Anterior cingulate cortex (tissue), 58 donors: ENCODE data around the gene BPIFB4.
"Not testable (repeated sequence)": the region's sequence is repeated elsewhere in the genome, so short reads cannot be mapped to it uniquely, and the experiment has no call there.

Source experiments
- DNase-seq, 58 donors: peaks; one replicate each; lab custom pipeline; 2025; lab: John Stamatoyannopoulos, UW

BPIFB4 gene

DNA sequence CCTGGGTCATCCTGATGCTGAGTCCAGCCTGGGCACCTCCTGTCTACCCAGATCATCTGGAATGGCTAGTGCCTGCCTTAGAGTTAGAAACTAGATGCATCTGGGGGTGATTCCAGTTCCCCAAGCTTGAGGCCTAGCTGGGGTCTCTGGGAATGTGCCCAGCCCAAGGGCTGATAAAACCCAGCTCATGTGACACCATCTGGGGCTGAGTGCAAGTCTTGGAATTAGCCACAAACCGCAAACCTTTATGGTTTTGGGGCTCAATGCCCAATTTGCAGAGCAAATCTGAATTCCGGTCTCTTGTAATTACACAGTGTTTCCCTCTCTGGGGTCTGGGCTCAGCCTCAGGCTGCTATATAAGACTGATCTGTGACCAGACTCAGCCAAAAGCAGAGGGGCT, at the start of gene BPIFB4:
Gene BPIFB4 (plus strand): TSS at position 385 of the 400 bp plus-strand sequence. CDS start 1,884 bp downstream, outside the sequence.
- no peak for DNase-seq

DNA sequence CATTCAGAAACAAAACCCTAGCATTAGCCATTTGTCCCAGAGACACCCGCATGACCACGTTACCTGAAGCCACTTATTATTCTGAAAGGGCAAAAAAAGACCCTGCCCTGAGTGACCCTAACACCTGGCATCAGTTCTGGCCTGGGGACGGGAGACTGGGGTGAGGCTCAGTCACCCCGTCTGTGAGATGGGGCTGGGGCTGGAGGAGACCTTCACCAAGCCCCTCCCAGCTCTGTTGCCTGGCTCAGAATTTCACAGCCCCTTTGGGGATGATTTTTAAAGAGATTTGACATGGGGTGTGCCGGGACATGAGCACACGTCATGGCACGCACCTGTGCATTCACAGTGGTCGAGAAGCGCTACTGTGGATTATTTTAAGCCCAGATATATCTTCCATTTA, 49.4 kb upstream of the BPIFB4 start:
- no peak for DNase-seq

DNA sequence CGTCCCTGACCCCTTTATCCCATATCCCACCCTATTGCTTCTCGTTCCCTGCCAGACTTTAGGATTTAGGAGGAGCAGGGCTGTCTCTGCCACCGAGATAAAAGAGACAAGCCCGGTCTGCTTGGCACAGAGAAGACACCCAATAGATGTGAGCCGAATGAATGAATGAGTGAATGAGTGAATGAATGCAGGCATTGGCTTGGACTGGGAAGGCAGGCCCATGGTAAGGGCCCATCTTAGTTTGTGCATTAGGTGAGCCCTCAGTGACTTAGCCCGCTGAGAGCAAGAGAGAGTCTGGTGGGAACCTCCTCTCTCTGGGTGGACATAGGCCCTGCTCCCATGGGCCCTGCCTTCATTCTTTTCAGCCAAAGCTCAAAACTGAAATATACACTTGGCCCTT, 48.9 kb upstream of the BPIFB4 start:
- no peak for DNase-seq

DNA sequence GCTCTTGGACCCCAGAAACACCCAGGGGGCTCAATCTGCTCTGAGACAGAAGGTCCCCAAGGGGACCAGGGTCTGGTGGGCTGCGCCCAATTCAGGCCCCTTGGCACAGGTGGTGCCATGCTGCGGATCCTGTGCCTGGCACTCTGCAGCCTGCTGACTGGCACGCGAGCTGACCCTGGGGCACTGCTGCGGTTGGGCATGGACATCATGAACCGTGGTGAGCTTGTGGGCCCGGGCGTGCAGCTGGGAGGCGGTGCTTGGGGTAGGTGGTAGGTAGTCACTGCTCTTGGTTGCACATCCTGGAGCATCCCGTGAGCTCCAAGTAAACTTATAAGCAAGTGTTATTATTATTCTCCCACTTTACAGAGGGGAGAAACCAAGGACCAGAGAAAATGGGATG, 47.9 kb upstream of the BPIFB4 start, which contains the start of gene BPIFB6:
Gene BPIFB6 (plus strand): TSS at position 118 of the 400 bp plus-strand sequence. CDS start 0 bp downstream, at position 118.
- no peak for DNase-seq

DNA sequence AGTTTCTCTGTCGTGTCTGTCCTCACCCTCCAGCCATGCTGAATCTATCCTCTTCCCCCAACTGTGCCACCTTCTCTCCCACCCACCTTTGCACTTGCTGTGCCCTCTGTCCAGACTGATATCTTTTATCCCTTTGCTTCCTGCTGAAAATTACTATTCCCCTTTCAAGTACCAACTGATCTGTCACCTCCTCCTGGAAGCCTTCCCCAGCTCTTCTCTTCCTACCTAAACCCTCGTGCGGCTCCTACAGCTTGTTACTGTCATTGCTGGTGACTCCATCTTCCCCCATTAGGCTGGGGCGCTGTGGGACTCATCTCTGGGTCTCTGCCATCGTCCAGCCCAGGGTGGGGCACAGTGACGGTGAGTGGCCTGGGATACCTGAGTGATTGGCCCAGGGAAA, 46.9 kb upstream of the BPIFB4 start:
- no peak for DNase-seq

DNA sequence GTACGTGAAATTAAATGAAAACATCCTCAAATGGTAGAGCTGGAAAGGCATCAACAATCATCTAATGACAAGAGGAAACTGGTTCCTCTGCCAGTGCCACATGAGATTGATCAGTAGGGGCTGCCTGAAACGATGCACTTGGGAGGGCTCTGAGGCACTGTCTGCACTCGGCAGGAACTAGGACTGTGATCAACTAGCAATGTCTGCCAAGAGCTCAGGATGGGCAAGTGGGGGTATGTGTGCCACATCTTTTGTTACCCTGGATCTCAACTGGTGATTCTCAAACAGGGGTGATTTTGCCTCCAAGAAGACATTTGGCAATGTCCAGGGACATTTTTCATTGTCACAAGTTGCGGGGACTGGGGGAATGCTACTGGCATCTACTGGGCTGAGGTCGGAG, 46.1 kb upstream of the BPIFB4 start:
- no peak for DNase-seq

DNA sequence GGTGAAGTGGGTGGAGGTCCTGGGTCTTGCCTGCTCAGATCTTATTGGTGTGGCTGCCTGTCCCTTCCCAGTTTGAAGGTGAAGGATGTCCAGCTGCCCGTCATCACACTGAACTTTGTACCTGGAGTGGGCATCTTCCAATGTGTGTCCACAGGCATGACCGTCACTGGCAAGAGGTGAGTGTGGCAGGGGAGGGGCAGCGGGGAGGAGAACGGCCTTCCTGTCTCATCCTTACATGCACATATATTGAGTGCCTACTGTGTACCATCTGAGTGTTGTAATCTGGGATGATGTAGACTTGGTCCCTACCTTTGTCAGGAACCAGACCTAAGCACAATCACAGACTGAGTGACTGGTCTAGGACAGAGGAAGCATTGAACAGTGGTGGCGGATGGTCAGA, 45.3 kb upstream of the BPIFB4 start:
- no peak for DNase-seq

DNA sequence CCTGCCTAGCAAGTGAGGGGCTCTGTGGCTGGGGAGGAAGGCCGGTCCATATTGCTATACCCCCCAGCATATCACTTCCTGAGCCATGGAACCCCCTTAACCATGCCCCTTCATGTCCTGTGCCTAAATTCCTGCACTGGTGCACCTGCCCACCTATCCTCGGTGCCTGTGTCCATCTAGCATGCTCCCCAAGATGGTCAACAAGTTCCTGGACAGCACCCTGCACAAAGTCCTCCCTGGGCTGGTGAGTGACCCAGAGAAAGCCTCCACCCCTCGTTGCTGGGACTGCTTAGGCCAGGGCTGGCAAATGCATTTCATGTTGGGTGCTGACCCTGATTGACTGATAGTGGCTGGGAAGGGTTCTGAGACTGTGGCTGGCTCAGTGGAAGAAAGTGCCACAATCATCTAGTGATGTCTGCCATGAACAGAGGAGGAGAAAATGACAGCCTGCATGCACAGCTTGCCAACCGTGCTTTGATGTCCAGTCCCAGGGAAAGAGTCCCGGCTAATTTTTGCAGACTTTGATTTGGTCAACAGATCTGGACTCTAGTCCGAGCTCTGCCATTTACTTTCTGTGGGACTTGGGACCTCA, 44.4 kb upstream of the BPIFB4 start:
- DNase-seq, result no peak

DNA sequence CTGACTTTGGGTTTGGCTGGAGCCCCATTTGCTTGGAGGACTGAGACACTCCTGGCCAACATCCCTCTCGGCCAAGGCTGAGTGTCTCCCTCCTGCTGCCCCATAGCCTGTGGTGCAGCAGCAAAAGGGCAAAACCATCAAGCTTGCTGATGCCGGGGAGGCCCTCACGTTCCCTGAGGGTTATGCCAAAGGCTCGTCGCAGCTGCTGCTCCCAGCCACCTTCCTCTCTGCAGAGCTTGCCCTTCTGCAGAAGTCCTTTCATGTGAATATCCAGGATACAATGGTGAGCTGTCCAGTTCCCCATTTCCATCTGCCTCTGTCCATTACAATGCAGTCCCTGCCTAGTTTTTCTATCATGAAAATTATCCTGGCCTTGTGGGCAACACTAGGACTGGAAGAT, 42.0 kb upstream of the BPIFB4 start:
- no peak for DNase-seq

DNA sequence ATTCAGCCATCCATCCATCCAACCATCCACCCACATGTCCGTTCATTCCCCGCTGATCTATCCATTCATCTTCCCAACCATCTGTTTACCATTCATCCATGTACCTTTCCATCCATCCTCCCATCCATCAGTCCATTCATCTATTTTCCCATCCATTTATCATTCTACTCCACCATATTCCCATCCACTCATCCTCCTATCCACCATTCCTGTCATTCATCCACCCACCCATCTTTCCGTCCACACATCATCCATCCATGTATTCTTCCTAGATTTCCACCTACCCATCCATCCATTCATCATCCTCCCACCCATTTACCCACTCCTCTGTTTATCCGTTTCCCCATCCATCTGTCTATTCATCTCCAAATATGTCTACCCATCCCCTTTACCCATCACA, 41.2 kb upstream of the BPIFB4 start:
- no peak for DNase-seq

DNA sequence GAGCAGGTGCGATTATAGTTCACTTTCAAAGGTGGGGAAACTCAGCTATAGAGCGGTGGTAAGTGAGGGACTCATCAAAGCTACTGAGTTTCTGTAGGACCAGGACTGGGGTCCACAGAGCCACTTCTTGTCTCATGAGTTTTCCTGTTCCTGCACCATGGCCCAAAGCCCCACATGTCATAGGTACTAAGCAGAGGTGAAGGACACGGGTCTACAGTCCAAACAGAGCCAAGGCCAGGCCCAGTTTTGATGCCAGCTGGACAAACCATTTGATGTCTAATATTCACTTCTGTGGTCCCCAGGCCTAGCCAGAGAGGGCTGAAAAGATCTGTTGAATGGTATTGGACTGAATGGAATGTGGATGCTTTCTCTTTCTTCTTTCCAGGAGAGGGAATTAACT, 37.0 kb upstream of the BPIFB4 start:
- DNase-seq, result no peak

DNA sequence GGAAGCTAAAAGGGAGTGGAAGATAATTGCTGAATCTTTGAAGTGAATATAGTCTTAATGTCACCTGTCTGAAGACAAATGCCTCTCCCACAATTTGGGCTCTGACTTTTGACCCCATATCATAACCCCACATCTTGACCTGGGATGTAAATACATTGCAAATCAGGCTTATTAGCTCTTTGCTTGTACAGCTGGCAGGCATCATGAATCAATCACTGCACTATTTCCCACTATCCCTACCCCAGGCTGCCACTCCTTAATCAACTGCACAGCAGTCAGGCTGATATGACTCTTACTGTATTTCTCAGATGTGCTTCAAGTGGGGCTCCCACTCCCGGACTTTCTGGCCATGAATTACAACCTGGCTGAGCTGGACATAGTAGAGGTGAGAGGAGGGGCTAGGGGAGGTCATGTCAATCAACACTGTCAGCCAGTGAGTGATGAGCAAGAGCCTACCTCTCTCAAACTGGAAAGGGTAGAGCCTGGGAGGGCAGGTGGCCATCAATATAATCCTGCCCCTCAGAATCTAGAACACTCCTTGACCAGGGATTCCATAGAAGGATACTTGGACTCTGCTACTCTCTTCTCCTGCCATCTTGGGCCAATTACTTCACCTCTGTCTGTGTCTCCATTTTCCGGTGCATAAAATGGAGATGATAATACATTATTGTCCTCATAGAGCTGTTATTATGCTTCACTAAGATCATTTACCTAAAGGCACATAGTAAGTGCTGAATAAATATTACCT, 36.3 kb upstream of the BPIFB4 start:
- no peak for DNase-seq

DNA sequence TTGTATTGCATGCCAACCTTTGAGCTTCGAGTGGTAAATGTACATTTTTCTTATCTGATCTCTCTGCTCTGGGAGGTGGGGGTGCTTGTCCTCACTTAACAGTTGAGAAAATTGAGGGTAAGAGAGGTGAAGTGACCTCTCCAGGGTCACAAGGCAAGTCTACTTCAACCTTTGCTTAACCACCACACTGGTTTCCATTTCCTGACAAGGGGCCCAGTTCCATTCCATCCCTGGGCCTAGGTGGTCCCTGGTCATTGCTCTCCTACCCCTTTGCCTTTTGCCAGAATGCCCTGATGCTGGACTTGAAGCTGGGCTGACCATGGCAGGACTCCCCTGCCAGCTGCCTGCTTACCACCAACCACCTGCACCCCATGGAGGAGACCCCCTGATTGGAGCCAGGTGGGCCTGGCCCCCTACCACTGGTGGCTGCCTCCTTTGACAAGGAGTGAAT, 35.7 kb upstream of the BPIFB4 start:
- DNase-seq, result no peak

DNA sequence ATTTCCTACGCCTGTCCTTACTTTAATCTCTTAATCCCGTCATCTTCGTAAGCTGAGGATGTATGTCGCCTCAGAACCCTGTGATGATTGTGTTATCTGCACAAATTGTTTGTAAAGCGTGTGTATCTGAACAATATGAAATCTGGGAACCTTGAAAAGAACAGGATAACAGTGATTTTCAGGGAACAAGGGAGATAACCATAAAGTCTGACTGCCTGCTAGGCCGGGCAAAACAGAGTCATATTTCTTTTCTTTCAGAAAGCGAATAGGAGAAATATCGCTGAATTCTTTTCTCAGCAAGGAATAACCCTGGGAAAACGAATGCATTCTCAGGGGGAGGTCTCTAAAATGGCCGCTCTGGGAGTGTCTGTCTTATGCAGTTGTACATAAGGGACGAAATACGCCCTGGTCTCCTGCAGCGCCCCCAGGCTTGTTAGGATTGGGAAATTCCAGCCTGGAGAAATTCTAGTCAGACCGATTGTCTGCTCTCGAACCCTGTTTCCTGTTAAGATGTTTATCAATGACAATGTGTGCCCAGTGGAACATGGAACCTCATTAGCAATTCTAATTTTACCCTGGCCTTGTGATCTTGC, 34.2 kb upstream of the BPIFB4 start:
- not testable (repeated sequence) for DNase-seq

DNA sequence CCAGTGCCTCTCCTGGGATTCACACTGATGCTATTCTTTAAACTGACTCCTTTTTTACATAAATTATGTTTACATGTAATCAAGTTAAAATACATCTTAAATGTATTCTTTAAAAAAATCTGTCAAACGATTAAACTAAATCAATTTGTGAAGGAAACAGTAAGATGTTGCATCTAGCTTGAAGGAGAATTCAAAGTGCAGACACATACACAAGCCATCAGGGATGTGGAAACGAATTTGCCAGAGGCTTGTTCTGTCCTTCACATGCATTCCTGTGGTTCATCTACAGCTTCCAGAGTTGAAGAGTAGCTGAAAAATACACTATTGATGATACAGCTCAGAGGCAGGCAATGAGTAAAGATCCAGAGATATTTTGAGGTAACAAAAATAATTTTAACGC, 33.0 kb upstream of the BPIFB4 start:
- DNase-seq, result no peak

DNA sequence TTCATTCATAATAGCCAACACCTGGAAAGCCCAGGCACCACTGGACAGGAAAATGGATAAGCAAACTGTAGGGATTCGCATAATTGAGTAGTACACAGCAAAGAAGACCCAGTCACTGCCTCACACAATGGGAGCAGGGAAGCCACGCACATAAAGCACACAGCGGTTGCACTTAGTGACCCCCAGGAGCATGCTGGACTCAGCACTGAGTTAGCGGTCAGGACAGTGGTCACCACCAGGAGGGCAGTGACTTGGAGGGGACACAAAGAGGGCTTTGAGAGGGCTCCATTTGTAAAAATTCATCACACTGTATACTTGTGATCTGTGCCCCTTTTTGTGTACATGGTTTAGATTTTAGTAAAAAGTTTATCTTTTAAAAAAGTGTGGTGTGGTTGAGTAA, 28.1 kb upstream of the BPIFB4 start:
- DNase-seq, result no peak

DNA sequence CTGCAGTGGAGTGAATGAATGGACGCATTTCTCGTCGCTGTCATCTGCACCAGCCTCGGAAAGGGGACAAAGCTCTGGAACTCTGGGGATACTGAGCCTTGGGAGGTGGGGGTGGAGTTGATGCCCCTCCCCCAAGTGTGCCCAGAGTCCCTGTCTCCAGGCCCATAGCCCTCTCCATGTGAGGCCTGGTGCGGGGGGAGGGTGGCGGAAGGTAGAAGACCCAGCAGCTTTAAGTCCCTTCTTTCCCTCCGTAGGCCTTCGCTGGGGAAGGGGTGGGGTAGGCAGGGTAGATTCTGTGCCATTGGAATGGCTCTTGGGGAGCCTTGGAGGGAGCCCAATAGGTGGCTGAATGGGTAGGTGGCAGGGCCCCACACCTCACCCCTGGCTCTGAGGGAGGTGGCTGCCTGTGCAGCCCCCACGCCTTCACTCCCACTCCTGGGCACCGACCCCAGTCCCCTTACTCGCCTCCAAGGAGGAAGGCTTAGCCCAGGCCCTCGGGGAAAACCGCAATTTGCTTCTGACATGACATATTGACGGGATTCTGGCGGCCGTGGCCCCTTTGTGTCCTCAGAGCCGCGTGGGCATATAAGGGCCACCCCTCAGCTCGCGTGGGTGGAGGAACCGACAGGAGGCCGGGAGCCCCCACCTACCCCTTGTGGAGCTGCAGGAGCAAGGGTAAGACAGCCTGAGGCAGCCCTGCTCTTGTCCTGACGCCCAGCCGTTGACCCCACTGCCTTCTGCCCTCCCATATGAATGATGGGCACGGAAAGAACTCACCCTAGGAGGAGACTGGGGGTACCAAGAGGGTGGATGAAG, 25.9 kb upstream of the BPIFB4 start, which contains the start of gene BPIFB3:
Gene BPIFB3 (plus strand): TSS at position 613 of the 816 bp plus-strand sequence. CDS start 1,533 bp downstream, outside the sequence.
- no peak for DNase-seq

DNA sequence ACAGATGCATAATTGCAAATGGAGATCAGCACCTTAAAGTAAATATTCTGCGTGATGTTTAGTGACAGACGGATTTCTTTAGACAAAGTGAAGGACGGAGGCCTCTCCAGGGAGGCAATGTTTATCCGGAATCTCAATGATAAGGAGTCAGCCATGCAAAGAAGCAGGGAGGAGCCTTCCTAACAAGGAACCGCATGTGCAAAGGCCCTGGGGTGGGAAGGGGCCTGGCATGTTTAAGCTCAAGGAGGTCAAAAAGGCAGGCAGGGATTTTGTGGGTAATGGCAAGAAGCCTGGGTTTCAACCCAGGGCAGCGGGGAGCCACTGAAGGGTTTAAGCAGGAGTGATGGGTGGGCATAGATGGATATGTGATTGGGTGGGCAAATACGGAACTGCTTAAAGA, 25.1 kb upstream of the BPIFB4 start:
- no peak for DNase-seq

DNA sequence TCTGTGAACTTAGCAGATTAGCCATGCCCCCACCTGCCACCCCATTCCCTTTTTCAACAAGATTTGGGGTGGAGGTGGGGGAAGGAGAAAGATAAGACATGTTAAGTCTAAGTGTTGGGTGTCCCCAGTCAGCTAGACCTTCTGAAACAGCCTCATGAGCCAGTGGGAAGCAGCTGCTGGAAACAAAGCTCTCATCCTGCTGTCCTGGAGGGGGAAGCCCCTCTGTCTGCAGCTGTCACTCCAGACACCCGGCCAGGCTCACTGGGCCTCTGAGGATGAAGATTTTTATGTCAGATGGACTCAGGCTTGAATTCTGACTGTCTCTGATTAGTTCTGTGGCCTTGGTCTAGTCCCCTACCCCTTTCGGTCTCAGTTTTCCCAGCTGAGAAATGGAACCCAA, 24.7 kb upstream of the BPIFB4 start:
- no peak for DNase-seq

DNA sequence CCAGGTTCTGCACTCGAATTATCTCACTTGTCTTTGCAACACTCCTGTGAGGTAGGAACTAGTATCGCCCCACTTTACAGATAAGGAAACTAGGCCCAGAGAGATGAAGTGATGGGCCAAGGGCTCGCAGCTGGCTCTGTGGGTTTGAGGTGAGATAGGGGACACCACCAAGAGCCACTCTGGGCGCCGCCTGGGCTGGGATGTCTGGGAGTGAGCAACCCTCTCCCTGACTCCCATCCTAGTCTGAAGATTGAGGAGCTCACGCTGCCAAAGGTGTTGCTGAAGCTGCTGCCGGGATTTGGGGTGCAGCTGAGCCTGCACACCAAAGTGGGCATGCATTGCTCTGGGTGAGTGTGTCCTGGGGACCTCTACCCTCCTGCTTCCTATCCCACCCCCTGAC, 20.3 kb upstream of the BPIFB4 start:
- DNase-seq, result no peak
